HEK293 (cell line): ENCODE measurements around the gene TRA2B.
A peak's percentile ranks its signal among the peaks of the same experiment; 100 is the strongest.

Experiments used
- CTCF ChIA-PET: fragments of 350-600 bp; formaldehyde crosslinking; extraction: SDS; loops from one replicate; lab custom pipeline; 2021; ENCODE audit warnings: antibody characterized with exemption; lab: Yijun Ruan, JAX
- POLR2A ChIA-PET: fragments of 300-600 bp; formaldehyde crosslinking; extraction: SDS; loops from one replicate; lab custom pipeline; 2020; ENCODE audit warnings: antibody characterized with exemption, inconsistent platforms; lab: Yijun Ruan, JAX
- H3K27ac ChIP-seq: fragments of 200-500 bp; sonication (Bioruptor generic); 2 replicates; pipeline ENCODE4 v1.5.1; 2014; ENCODE audit warnings: low read depth, low read length, control low read depth, inconsistent platforms; ENCODE audit errors: extremely low read depth
- H3K36me3 ChIP-seq, 2 experiments: fragments of 200-500 bp in 1 of 2; sonication (Bioruptor generic) in 1 of 2; 1 replicate in 1 of 2; 2 replicates in 1 of 2; pipeline ENCODE4 v1.5.1; 2014 to 2017; ENCODE audit warnings: inconsistent platforms in 2 of 2, low read length in 2 of 2; ENCODE audit not compliant: control insufficient read depth in 2 of 2, insufficient read depth in 1 of 2
- H3K4me1 ChIP-seq: fragments of 200-500 bp; sonication (Bioruptor generic); 2 replicates; pipeline ENCODE4 v1.5.1; 2014; ENCODE audit warnings: mild to moderate bottlenecking, low read length, inconsistent platforms; ENCODE audit not compliant: control insufficient read depth, insufficient read depth
- H3K4me3 ChIP-seq: 2 replicates; pipeline ENCODE4 v1.5.1; 2011; ENCODE audit warnings: low read depth, mild to moderate bottlenecking, control low read depth, low read length, moderate library complexity
- H3K9me3 ChIP-seq: fragments of 200-500 bp; sonication (Bioruptor generic); 2 replicates; pipeline ENCODE4 v1.5.1; 2014; ENCODE audit warnings: low read depth, low read length, inconsistent platforms; ENCODE audit not compliant: control insufficient read depth, insufficient read depth
- KLF7 ChIP-seq: fragments of 450-650 bp; formaldehyde crosslinking; IDR thresholded peaks from 2 replicates; pipeline ENCODE4 v1.5.1; 2016; ENCODE audit warnings: missing biosample characterization, missing genetic modification characterization, borderline replicate concordance
- OVOL3 ChIP-seq: fragments of 450-650 bp; formaldehyde crosslinking; IDR thresholded peaks from 2 replicates; pipeline ENCODE4 v1.5.1; 2016; ENCODE audit warnings: missing biosample characterization, missing genetic modification characterization
- PBX3 ChIP-seq: sonication (generic); formaldehyde crosslinking; IDR thresholded peaks from 2 replicates; pipeline ENCODE4 v1.8.1; 2022; ENCODE audit warnings: mild to moderate bottlenecking, moderate library complexity, missing genetic modification reagents
- SETDB1 ChIP-seq: IDR thresholded peaks from one replicate; pipeline ENCODE4 v1.6.1; 2017; ENCODE audit warnings: mild to moderate bottlenecking, low read length, moderate library complexity, mixed read lengths; ENCODE audit not compliant: insufficient read length
- ZBTB20 ChIP-seq: fragments of 450-650 bp; formaldehyde crosslinking; IDR thresholded peaks from 2 replicates; pipeline ENCODE4 v1.5.1; 2016; ENCODE audit warnings: missing biosample characterization, missing genetic modification characterization
- ZIC2 ChIP-seq: fragments of 450-650 bp; formaldehyde crosslinking; IDR thresholded peaks from 2 replicates; pipeline ENCODE4 v1.5.1; 2016; ENCODE audit warnings: missing biosample characterization, missing genetic modification characterization
- ZNF138 ChIP-seq: fragments of 450-650 bp; formaldehyde crosslinking; IDR thresholded peaks from 2 replicates; pipeline ENCODE4 v1.5.1; 2016; ENCODE audit warnings: missing biosample characterization, missing genetic modification characterization, borderline replicate concordance
- ZNF16 ChIP-seq: fragments of 450-650 bp; formaldehyde crosslinking; IDR thresholded peaks from 2 replicates; pipeline ENCODE4 v1.5.1; 2016; ENCODE audit warnings: low read depth, missing biosample characterization, missing genetic modification characterization
- ZNF169 ChIP-seq: fragments of 450-650 bp; formaldehyde crosslinking; IDR thresholded peaks from 2 replicates; pipeline ENCODE4 v1.5.1; 2016; ENCODE audit warnings: missing biosample characterization, missing genetic modification characterization
- ZNF341 ChIP-seq: fragments of 450-650 bp; formaldehyde crosslinking; IDR thresholded peaks from 2 replicates; pipeline ENCODE4; 2016; ENCODE audit warnings: low read depth, missing biosample characterization, missing genetic modification characterization
- ZNF366 ChIP-seq: fragments of 450-650 bp; formaldehyde crosslinking; conservative IDR thresholded peaks from 2 replicates; pipeline ENCODE4 v1.5.1; 2016; ENCODE audit warnings: missing biosample characterization, missing genetic modification characterization
- ZNF37A ChIP-seq: fragments of 450-650 bp; IDR thresholded peaks from 2 replicates; pipeline ENCODE4 v1.5.1; 2018; ENCODE audit warnings: missing biosample characterization, missing genetic modification characterization
- ZNF404 ChIP-seq: fragments of 450-650 bp; formaldehyde crosslinking; IDR thresholded peaks from 2 replicates; pipeline ENCODE4 v1.5.1; 2017; ENCODE audit warnings: missing biosample characterization, missing genetic modification characterization
- ZNF571 ChIP-seq: fragments of 450-650 bp; formaldehyde crosslinking; IDR thresholded peaks from 2 replicates; pipeline ENCODE4 v1.5.0; 2017; ENCODE audit warnings: missing biosample characterization, missing genetic modification characterization
- ZNF621 ChIP-seq: fragments of 450-650 bp; formaldehyde crosslinking; IDR thresholded peaks from 2 replicates; pipeline ENCODE4 v1.5.1; 2017; ENCODE audit warnings: missing biosample characterization, missing genetic modification characterization
- ZNF629 ChIP-seq: fragments of 450-650 bp; formaldehyde crosslinking; IDR thresholded peaks from 2 replicates; pipeline ENCODE4 v1.5.1; 2017; ENCODE audit warnings: missing biosample characterization, missing genetic modification characterization
- ZNF747 ChIP-seq: fragments of 450-650 bp; formaldehyde crosslinking; IDR thresholded peaks from 2 replicates; pipeline ENCODE4 v1.5.1; 2016; ENCODE audit warnings: missing biosample characterization, missing genetic modification characterization
- ZNF837 ChIP-seq: fragments of 450-650 bp; formaldehyde crosslinking; IDR thresholded peaks from 2 replicates; pipeline ENCODE4 v1.5.1; 2016; ENCODE audit warnings: missing biosample characterization, missing genetic modification characterization
- ZSCAN5A ChIP-seq: fragments of 450-650 bp; formaldehyde crosslinking; IDR thresholded peaks from 2 replicates; pipeline ENCODE4 v1.5.1; 2016; ENCODE audit warnings: missing biosample characterization, missing genetic modification characterization
- ZXDB ChIP-seq: fragments of 450-650 bp; formaldehyde crosslinking; IDR thresholded peaks from 2 replicates; pipeline ENCODE4 v1.5.1; 2016; ENCODE audit warnings: missing biosample characterization, missing genetic modification characterization
- TF ChIP-seq, protein P1 (sequence below): fragments of 450-650 bp; formaldehyde crosslinking; IDR thresholded peaks from 2 replicates; pipeline ENCODE4 v1.5.1; 2016; ENCODE audit warnings: missing biosample characterization, missing genetic modification characterization
- TF ChIP-seq, protein P2 (sequence below): fragments of 450-650 bp; formaldehyde crosslinking; IDR thresholded peaks from 2 replicates; pipeline ENCODE4 v1.5.1; 2016; ENCODE audit warnings: missing biosample characterization, missing genetic modification characterization, borderline replicate concordance

Gene TRA2B

DNA sequence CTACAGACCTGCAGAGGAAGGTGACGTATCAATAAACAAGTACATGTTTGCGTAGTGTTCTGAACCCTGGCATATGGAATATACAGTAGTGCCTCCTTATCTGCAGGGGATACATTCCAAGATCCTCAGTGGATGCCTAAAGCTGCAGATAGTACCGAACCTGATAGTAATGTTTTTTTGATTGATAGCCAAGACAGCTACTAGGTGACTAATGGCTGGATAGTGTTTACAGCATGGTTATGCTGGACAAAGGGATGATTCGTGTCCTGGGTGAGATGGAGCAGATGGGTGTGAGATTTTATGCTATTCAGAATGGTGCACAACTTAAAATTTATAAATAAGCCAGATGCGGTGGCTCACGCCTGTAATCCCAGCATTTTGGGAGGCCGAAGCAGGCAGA is 57.2 kb downstream of the TRA2B start:
- H3K9me3 ChIP-seq, result no peaks in the 10 kb centered on the region
- H3K4me1 ChIP-seq, result no peaks in the 10 kb centered on the region
- no peak overlapping the region for H3K27ac ChIP-seq
- ChIA-PET CTCF (interaction anchor here (0.6 to 1.5 kb wide), 2 partner anchors 9 to 26 kb away, joined by 3 to 7 read pairs; no protein-coding TSS in a partner anchor), POLR2A (no interaction called here)
- H3K36me3 ChIP-seq, result no peaks in the 10 kb centered on the region
- TF ChIP-seq ZNF629 (tag by site-specific recombination), result no peak
- no peak for TF ChIP-seq ZSCAN5A (tag by site-specific recombination)
- no peak for TF ChIP-seq ZNF169 (tag by site-specific recombination)
- no peak for TF ChIP-seq ZXDB (tag by site-specific recombination)
- TF ChIP-seq OVOL3 (tag by site-specific recombination), result no peak
- no peak for TF ChIP-seq ZNF138 (tag by site-specific recombination)
- TF ChIP-seq ZNF16, result no peak
- no peak overlapping the region for H3K4me3 ChIP-seq

GRCh38 chr3:185878920-185879319 is 58.9 kb downstream of the TRA2B start:
- no peak for TF ChIP-seq PBX3 (CRISPR knock-in tag)
- TF ChIP-seq ZIC2 (tag by site-specific recombination), result peak; percentile 49; the same call in 1 of the 2 replicates
- TF ChIP-seq, protein P1, sequence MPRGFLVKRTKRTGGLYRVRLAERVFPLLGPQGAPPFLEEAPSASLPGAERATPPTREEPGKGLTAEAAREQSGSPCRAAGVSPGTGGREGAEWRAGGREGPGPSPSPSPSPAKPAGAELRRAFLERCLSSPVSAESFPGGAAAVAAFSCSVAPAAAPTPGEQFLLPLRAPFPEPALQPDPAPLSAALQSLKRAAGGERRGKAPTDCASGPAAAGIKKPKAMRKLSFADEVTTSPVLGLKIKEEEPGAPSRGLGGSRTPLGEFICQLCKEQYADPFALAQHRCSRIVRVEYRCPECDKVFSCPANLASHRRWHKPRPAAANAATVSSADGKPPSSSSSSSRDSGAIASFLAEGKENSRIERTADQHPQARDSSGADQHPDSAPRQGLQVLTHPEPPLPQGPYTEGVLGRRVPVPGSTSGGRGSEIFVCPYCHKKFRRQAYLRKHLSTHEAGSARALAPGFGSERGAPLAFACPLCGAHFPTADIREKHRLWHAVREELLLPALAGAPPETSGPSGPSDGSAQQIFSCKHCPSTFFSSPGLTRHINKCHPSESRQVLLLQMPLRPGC, result no peak
- Histone ChIP-seq H3K27ac (no peak overlapping the region), H3K9me3 (no peaks in the 10 kb centered on the region), H3K4me3 (no peak overlapping the region), H3K4me1 (no peaks in the 10 kb centered on the region), H3K36me3 (no peaks in the 10 kb centered on the region)
- ChIA-PET CTCF (no interaction called here), POLR2A (no interaction called here)

GRCh38 chr3:185874119-185874518 is 63.7 kb downstream of the TRA2B start:
- Histone ChIP-seq H3K27ac (no peak overlapping the region), H3K4me1 (no peaks in the 10 kb centered on the region), H3K9me3 (no peaks in the 10 kb centered on the region), H3K4me3 (no peak overlapping the region), H3K36me3 (no peaks in the 10 kb centered on the region)
- POLR2A ChIA-PET, result no interaction called here
- CTCF ChIA-PET, result interaction anchor here (1.5 kb wide), 1 partner anchor 213 kb away, joined by 3 read pairs; no protein-coding TSS in a partner anchor
- TF ChIP-seq ZNF404 (no peak), SETDB1 (no peak), ZNF837 (tag by site-specific recombination) (no peak), ZNF366 (tag by site-specific recombination) (no peak), ZNF571 (no peak), ZNF621 (no peak), ZNF341 (tag by site-specific recombination) (no peak), KLF7 (tag by site-specific recombination) (no peak), ZNF747 (tag by site-specific recombination) (no peak), ZNF37A (tag by site-specific recombination) (no peak), ZBTB20 (tag by site-specific recombination) (no peak)
- TF ChIP-seq, protein P2, sequence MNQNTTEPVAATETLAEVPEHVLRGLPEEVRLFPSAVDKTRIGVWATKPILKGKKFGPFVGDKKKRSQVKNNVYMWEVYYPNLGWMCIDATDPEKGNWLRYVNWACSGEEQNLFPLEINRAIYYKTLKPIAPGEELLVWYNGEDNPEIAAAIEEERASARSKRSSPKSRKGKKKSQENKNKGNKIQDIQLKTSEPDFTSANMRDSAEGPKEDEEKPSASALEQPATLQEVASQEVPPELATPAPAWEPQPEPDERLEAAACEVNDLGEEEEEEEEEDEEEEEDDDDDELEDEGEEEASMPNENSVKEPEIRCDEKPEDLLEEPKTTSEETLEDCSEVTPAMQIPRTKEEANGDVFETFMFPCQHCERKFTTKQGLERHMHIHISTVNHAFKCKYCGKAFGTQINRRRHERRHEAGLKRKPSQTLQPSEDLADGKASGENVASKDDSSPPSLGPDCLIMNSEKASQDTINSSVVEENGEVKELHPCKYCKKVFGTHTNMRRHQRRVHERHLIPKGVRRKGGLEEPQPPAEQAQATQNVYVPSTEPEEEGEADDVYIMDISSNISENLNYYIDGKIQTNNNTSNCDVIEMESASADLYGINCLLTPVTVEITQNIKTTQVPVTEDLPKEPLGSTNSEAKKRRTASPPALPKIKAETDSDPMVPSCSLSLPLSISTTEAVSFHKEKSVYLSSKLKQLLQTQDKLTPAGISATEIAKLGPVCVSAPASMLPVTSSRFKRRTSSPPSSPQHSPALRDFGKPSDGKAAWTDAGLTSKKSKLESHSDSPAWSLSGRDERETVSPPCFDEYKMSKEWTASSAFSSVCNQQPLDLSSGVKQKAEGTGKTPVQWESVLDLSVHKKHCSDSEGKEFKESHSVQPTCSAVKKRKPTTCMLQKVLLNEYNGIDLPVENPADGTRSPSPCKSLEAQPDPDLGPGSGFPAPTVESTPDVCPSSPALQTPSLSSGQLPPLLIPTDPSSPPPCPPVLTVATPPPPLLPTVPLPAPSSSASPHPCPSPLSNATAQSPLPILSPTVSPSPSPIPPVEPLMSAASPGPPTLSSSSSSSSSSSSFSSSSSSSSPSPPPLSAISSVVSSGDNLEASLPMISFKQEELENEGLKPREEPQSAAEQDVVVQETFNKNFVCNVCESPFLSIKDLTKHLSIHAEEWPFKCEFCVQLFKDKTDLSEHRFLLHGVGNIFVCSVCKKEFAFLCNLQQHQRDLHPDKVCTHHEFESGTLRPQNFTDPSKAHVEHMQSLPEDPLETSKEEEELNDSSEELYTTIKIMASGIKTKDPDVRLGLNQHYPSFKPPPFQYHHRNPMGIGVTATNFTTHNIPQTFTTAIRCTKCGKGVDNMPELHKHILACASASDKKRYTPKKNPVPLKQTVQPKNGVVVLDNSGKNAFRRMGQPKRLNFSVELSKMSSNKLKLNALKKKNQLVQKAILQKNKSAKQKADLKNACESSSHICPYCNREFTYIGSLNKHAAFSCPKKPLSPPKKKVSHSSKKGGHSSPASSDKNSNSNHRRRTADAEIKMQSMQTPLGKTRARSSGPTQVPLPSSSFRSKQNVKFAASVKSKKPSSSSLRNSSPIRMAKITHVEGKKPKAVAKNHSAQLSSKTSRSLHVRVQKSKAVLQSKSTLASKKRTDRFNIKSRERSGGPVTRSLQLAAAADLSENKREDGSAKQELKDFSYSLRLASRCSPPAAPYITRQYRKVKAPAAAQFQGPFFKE (tag by site-specific recombination), result no peak
